Stimulated activated naive CD4-positive, alpha-beta T cell (primary cell): ENCODE results near the gene GABRE.

ENCODE experiments used
- DNase-seq, 6 experiments: peaks; one replicate each; lab custom pipeline; 2025; lab: John Stamatoyannopoulos, UW

GABRE gene

GRCh38 chrX:151974336-151975227 lies at the start of gene GABRE:
Gene GABRE, minus strand, starts transcription at chrX:151974676. Its CDS starts 51 bp downstream, at chrX:151974625.
- no peak for DNase-seq

- DNase-seq = no peak
Measured at GRCh38 chrX:152020888-152021287, 46.4 kb upstream of the GABRE start.

- no peak for DNase-seq
Measured at GRCh38 chrX:151999813-152000212, 25.3 kb upstream of the GABRE start.

- no peak for DNase-seq
Measured at GRCh38 chrX:151997539-151997938, 23.1 kb upstream of the GABRE start.

GRCh38 chrX:151996347-151996746 lies 21.9 kb upstream of the GABRE start:
- DNase-seq = no peak

GRCh38 chrX:151994476-151994875 lies 20.0 kb upstream of the GABRE start:
- no peak for DNase-seq

- no peak for DNase-seq
Measured at GRCh38 chrX:151988706-151989299, 14.3 kb upstream of the GABRE start.

- DNase-seq = no peak
Measured at GRCh38 chrX:151987108-151987507, 12.6 kb upstream of the GABRE start.

- DNase-seq = no peak
Measured at GRCh38 chrX:151985955-151986354, 11.5 kb upstream of the GABRE start.

- no peak for DNase-seq
Measured at GRCh38 chrX:151985531-151985930, 11.1 kb upstream of the GABRE start.

GRCh38 chrX:151984902-151985301 lies 10.4 kb upstream of the GABRE start:
- no peak for DNase-seq

- no peak for DNase-seq
Measured at GRCh38 chrX:151984328-151984727, 9.9 kb upstream of the GABRE start.

GRCh38 chrX:151983186-151983585 lies 8.7 kb upstream of the GABRE start:
- DNase-seq = no peak

- no peak for DNase-seq
Measured at GRCh38 chrX:151982222-151982621, 7.7 kb upstream of the GABRE start.

- no peak for DNase-seq
Measured at GRCh38 chrX:151981129-151981528, 6.7 kb upstream of the GABRE start.

GRCh38 chrX:151977923-151978322 lies 3.4 kb upstream of the GABRE start:
- no peak for DNase-seq

- no peak for DNase-seq
Measured at GRCh38 chrX:151977009-151977408, 2.5 kb upstream of the GABRE start.

- no peak for DNase-seq
Measured at GRCh38 chrX:151975736-151976275, 1.3 kb upstream of the GABRE start.

- no peak for DNase-seq
Measured at GRCh38 chrX:151975228-151975593, 735 bp upstream of the GABRE start.

- DNase-seq = no peak
Measured at GRCh38 chrX:151973851-151974335, 583 bp downstream of the GABRE start.

- DNase-seq = no peak
Measured at GRCh38 chrX:151973060-151973661, 1.3 kb downstream of the GABRE start.

GRCh38 chrX:151970661-151971060 lies 3.8 kb downstream of the GABRE start:
- no peak for DNase-seq

GRCh38 chrX:151970027-151970426 lies 4.4 kb downstream of the GABRE start:
- DNase-seq = no peak
